Left ventricle myocardium superior (tissue), 1 donor: ENCODE data around the gene DDX17. TPM values are rescaled to one million over a fixed set of nuclear protein-coding genes. Genes with fewer than 3 reads are reported as not detected.

Experiments
- ATAC-seq: fragments of 200-7000 bp; cut with Tn5 transposase; one replicate; pipeline ENCODE4 v1.9.1; 2020; ENCODE audit warnings: mild to moderate bottlenecking, moderate library complexity
- DNase-seq: peaks from one replicate; pipeline ENCODE4 v3.0.0-alpha.2; 2020
- intact Hi-C: fragments of 100-400 bp; cut with micrococcal nuclease; formaldehyde crosslinking; loops from one replicate; pipeline ENCODE4 v1.11.0; 2022
- total RNA-seq: library from RNA; stranded (reverse); fragmentation: NEBNext Ultra II Directional; extraction: Animal tissue kit (Norgen Biotek cat#: 25700); gene quantifications from one replicate; pipeline ENCODE4 v1.2.1, GENCODE V29; 2021
- donor health status: DM: no; HTN: yes; CAD: no; lungs with severe emphysema.

The DDX17 gene
- total RNA-seq, 1 donor from 2014 or later: 212 TPM

GRCh38 chr22:38435965-38436364 is 70.1 kb downstream of the DDX17 start:
- ATAC-seq: peak; percentile 62
- intact Hi-C loops: no loop called here
- no peak for DNase-seq

GRCh38 chr22:38435010-38435409 is 71.1 kb downstream of the DDX17 start:
- intact Hi-C loops: no loop called here
- ATAC-seq (no peak), DNase-seq (no peak)

GRCh38 chr22:38433871-38434270 is 72.2 kb downstream of the DDX17 start:
- intact Hi-C loops: no loop called here
- DNase-seq (no peak), ATAC-seq (no peak)

Other genes with a start within 250 kb of the DDX17 start
- 42.8 TPM for gene TMEM184B, start 233.3 kb downstream of the DDX17 start, total RNA-seq
- 72.6 TPM for gene CSNK1E, start 188.9 kb downstream of the DDX17 start, total RNA-seq
- 20.5 TPM for gene KCNJ4, start 51.1 kb downstream of the DDX17 start, total RNA-seq
- gene KDELR3, start 38.2 kb downstream of the DDX17 start, total RNA-seq: 4.2 TPM
- gene DMC1, start 63.9 kb upstream of the DDX17 start, total RNA-seq: 0.20 TPM
- gene FAM227A, start 150.1 kb upstream of the DDX17 start, total RNA-seq: 0.20 TPM
- 32.6 TPM for gene CBY1, start 150.3 kb upstream of the DDX17 start, total RNA-seq
- gene TOMM22, start 175.6 kb upstream of the DDX17 start, total RNA-seq: 65.5 TPM
- 17.8 TPM for gene JOSD1, start 194.6 kb upstream of the DDX17 start, total RNA-seq
- gene GTPBP1, start 199.6 kb upstream of the DDX17 start, total RNA-seq: 36.5 TPM
- gene SUN2, start 249.7 kb upstream of the DDX17 start, total RNA-seq: 109 TPM